ENCODE results near the gene USP48. TPM values are rescaled to one million over a fixed set of nuclear protein-coding genes. Genes with fewer than 3 reads are reported as not detected.

The USP48 gene
- polyA plus RNA-seq, 1 experiment, result 43.6 TPM

GRCh38 chr1:21814241-21814918 lies 31.4 kb upstream of the USP48 start:
- ChIA-PET CTCF (no interaction called here), POLR2A (no interaction called here)
- Histone ChIP-seq H3K9me3 (ENCODE audit: control insufficient read depth, insufficient read depth, low read length) (no peaks in the 10 kb centered on the region), H3K27me3 (ENCODE audit: control insufficient read depth, insufficient read depth, low read length) (peaks cover 3% of the 10 kb centered on the region), H3K4me3 (ENCODE audit: low read depth, low read length) (peak overlapping the region; percentile 44), H3K27ac (ENCODE audit: low read depth, low read length) (no peak overlapping the region)
- DNase-seq (ENCODE audit: low read depth, low spot score), result no peak
- peak; percentile 55 for TF ChIP-seq CTCF (IDR thresholded peaks at IDR 0.05; ENCODE audit: low read depth, low read length)

- no peak overlapping the region for H3K27ac ChIP-seq (ENCODE audit: low read depth, low read length)
- TF ChIP-seq CTCF (IDR thresholded peaks at IDR 0.05; ENCODE audit: low read depth, low read length), result no peak
- no peak overlapping the region for H3K4me3 ChIP-seq (ENCODE audit: low read depth, low read length)
- no peaks in the 10 kb centered on the region for H3K9me3 ChIP-seq (ENCODE audit: control insufficient read depth, insufficient read depth, low read length)
- CTCF ChIA-PET, result no interaction called here
- no peak for DNase-seq (ENCODE audit: low read depth, low spot score)
- peaks cover 3% of the 10 kb centered on the region for H3K27me3 ChIP-seq (ENCODE audit: control insufficient read depth, insufficient read depth, low read length)
- POLR2A ChIA-PET, result interaction anchor here (1.2 kb wide), 1 partner anchor 108 kb away, joined by 3 read pairs; no protein-coding TSS in a partner anchor
Observed at GRCh38 chr1:21813542-21813941, 30.6 kb upstream of the USP48 start.

GRCh38 chr1:21811875-21812305 lies 28.9 kb upstream of the USP48 start, which contains the start of gene LDLRAD2:
TSS of gene LDLRAD2 (plus strand) at chr1:21812265. CDS start at chr1:21812452, 187 bp downstream.
- Histone ChIP-seq H3K27me3 (ENCODE audit: control insufficient read depth, insufficient read depth, low read length) (peaks cover 3% of the 10 kb centered on the region), H3K4me3 (ENCODE audit: low read depth, low read length) (no peak within 1 kb of the TSS), H3K27ac (ENCODE audit: low read depth, low read length) (no peak within 1 kb of the TSS), H3K9me3 (ENCODE audit: control insufficient read depth, insufficient read depth, low read length) (no peaks in the 10 kb centered on the region)
- no peak for DNase-seq (ENCODE audit: low read depth, low spot score)
- ChIA-PET POLR2A (no interaction called here), CTCF (no interaction called here)
- TF ChIP-seq CTCF (IDR thresholded peaks at IDR 0.05; ENCODE audit: low read depth, low read length), result no peak

GRCh38 chr1:21804536-21804935 lies 21.6 kb upstream of the USP48 start:
- POLR2A ChIA-PET, result no interaction called here
- Histone ChIP-seq H3K27ac (ENCODE audit: low read depth, low read length) (no peak overlapping the region), H3K9me3 (ENCODE audit: control insufficient read depth, insufficient read depth, low read length) (no peaks in the 10 kb centered on the region), H3K4me3 (ENCODE audit: low read depth, low read length) (no peak overlapping the region), H3K27me3 (ENCODE audit: control insufficient read depth, insufficient read depth, low read length) (no peaks in the 10 kb centered on the region)
- CTCF ChIA-PET, result no interaction called here
- no peak for TF ChIP-seq CTCF (IDR thresholded peaks at IDR 0.05; ENCODE audit: low read depth, low read length)
- DNase-seq (ENCODE audit: low read depth, low spot score), result no peak

- no peak for TF ChIP-seq CTCF (IDR thresholded peaks at IDR 0.05; ENCODE audit: low read depth, low read length)
- POLR2A ChIA-PET, result no interaction called here
- no peaks in the 10 kb centered on the region for H3K27me3 ChIP-seq (ENCODE audit: control insufficient read depth, insufficient read depth, low read length)
- CTCF ChIA-PET, result no interaction called here
- no peaks in the 10 kb centered on the region for H3K9me3 ChIP-seq (ENCODE audit: control insufficient read depth, insufficient read depth, low read length)
- no peak overlapping the region for H3K4me3 ChIP-seq (ENCODE audit: low read depth, low read length)
- no peak for DNase-seq (ENCODE audit: low read depth, low spot score)
- H3K27ac ChIP-seq (ENCODE audit: low read depth, low read length), result no peak overlapping the region
Observed at GRCh38 chr1:21801100-21801499, 18.2 kb upstream of the USP48 start.

All from AG04450 (cell line).